OCI-LY1 (cell line): ENCODE measurements around the gene NUDT5.

Experiments
- EZH2 ChIP-seq: fragments of 200-600 bp; sonication (generic), shearing (Covaris generic); IDR thresholded peaks from 2 replicates; pipeline ENCODE4 v1.8.0; 2017; ENCODE audit warnings: borderline replicate concordance, mixed run types, mild to moderate bottlenecking, antibody characterized with exemption, low read length, moderate library complexity, mixed read lengths
- TF ChIP-seq, protein P1 (sequence below): fragments of 200-600 bp; sonication (generic), shearing (Covaris generic); IDR thresholded peaks from 2 replicates; pipeline ENCODE4 v1.5.1; 2017; ENCODE audit warnings: mild to moderate bottlenecking, antibody characterized with exemption, low read length, moderate library complexity, mixed read lengths

DNA sequence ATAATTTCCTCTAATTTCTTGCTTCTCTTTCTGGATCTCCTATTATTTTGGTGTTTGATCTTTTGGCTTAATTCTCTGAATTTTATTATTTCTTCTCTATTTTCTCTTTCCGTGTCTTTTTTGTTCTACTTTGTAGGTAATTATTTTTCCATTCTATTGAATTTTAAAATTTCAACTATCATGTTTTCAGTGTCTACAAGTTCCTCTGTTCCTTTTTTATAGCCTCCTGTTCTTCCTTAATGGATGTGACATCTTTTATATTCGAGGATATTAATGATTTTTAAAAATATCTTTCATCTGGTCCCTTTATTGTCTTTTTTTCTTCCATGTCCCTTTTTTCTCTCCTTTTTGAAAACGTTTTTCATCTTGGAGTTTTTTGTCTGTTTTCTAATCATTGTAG, 11.4 kb upstream of the NUDT5 start:
- TF ChIP-seq, protein P1, sequence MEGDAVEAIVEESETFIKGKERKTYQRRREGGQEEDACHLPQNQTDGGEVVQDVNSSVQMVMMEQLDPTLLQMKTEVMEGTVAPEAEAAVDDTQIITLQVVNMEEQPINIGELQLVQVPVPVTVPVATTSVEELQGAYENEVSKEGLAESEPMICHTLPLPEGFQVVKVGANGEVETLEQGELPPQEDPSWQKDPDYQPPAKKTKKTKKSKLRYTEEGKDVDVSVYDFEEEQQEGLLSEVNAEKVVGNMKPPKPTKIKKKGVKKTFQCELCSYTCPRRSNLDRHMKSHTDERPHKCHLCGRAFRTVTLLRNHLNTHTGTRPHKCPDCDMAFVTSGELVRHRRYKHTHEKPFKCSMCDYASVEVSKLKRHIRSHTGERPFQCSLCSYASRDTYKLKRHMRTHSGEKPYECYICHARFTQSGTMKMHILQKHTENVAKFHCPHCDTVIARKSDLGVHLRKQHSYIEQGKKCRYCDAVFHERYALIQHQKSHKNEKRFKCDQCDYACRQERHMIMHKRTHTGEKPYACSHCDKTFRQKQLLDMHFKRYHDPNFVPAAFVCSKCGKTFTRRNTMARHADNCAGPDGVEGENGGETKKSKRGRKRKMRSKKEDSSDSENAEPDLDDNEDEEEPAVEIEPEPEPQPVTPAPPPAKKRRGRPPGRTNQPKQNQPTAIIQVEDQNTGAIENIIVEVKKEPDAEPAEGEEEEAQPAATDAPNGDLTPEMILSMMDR, result no peak
- TF ChIP-seq EZH2, result no peak
